Type B pancreatic cell (in vitro differentiated cells): Measurements from ENCODE around the gene GPC2. TPM values are rescaled to one million over a fixed set of nuclear protein-coding genes. Genes with fewer than 3 reads are reported as not detected.
A peak's percentile ranks its signal among the peaks of the same experiment; 100 is the strongest.
"Not testable (repeated sequence)": the region's sequence is repeated elsewhere in the genome, so short reads cannot be mapped to it uniquely, and the experiment has no call there.

Experiments used
- DNase-seq: peaks from one replicate; pipeline ENCODE4 v3.0.0; 2021; ENCODE audit warnings: mixed read lengths; ENCODE audit not compliant: unreplicated experiment; ENCODE audit errors: extremely low spot score
- H3K27ac Mint-ChIP-seq: 2 replicates; pipeline ENCODE4 v1.8.0; 2021; ENCODE audit warnings: mild to moderate bottlenecking, mixed read lengths
- H3K27me3 Mint-ChIP-seq: 2 replicates; pipeline ENCODE4 v1.8.0; 2021; ENCODE audit warnings: mixed read lengths
- H3K36me3 Mint-ChIP-seq: 2 replicates; pipeline ENCODE4 v1.8.0; 2021; ENCODE audit warnings: mixed read lengths
- H3K4me1 Mint-ChIP-seq: one replicate; pipeline ENCODE4 v1.8.0; 2021; ENCODE audit warnings: mixed read lengths; ENCODE audit not compliant: unreplicated experiment
- H3K4me3 Mint-ChIP-seq: 2 replicates; pipeline ENCODE4 v1.8.0; 2021; ENCODE audit warnings: mild to moderate bottlenecking, mixed read lengths
- H3K9me3 Mint-ChIP-seq: 2 replicates; pipeline ENCODE4 v1.8.0; 2021; ENCODE audit warnings: mixed read lengths
- total RNA-seq: library from RNA; stranded (reverse); gene quantifications from 2 replicates; pipeline ENCODE4 v1.2.1, GENCODE V29; 2021; ENCODE audit warnings: low replicate concordance
- TF ChIP-seq, protein P1 (sequence below): fragments of 200-600 bp; sonication (generic); conservative IDR thresholded peaks from 2 replicates; pipeline ENCODE4 v1.5.0; 2021; ENCODE audit warnings: antibody characterized with exemption, mild to moderate bottlenecking

Gene GPC2
- total RNA-seq, 1 donor from 2014 or later, result 53.3 TPM

DNA sequence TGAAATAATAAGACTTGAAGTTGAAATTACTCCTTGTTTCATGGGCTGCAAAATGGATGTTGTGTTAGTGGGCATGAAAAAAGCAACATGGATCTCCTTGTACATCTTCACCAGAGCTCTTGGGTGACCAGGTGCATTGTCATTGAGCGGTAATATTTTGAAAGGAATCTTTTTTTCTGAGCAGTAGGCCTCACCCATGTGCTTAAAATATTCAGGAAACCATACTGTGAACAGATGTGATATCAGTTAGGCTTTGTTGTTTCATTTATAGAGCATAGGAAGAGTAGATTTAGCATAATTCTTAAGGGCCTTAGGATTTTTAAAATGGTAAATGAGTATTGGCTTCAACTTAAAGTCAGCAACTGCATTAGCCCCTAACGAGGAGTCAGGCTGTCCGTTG lies 15.8 kb upstream of the GPC2 start:
- no peaks in the 10 kb centered on the region for H3K4me1 Mint-ChIP-seq
- DNase-seq, result no peak
- H3K4me3 Mint-ChIP-seq, result no peak overlapping the region
- H3K27ac Mint-ChIP-seq, result no peak overlapping the region
- no peaks in the 10 kb centered on the region for H3K36me3 Mint-ChIP-seq
- H3K9me3 Mint-ChIP-seq, result no peaks in the 10 kb centered on the region
- TF ChIP-seq, protein P1, sequence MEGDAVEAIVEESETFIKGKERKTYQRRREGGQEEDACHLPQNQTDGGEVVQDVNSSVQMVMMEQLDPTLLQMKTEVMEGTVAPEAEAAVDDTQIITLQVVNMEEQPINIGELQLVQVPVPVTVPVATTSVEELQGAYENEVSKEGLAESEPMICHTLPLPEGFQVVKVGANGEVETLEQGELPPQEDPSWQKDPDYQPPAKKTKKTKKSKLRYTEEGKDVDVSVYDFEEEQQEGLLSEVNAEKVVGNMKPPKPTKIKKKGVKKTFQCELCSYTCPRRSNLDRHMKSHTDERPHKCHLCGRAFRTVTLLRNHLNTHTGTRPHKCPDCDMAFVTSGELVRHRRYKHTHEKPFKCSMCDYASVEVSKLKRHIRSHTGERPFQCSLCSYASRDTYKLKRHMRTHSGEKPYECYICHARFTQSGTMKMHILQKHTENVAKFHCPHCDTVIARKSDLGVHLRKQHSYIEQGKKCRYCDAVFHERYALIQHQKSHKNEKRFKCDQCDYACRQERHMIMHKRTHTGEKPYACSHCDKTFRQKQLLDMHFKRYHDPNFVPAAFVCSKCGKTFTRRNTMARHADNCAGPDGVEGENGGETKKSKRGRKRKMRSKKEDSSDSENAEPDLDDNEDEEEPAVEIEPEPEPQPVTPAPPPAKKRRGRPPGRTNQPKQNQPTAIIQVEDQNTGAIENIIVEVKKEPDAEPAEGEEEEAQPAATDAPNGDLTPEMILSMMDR, result no peak
- peaks cover 5% of the 10 kb centered on the region for H3K27me3 Mint-ChIP-seq

- not testable (repeated sequence) for H3K4me1 Mint-ChIP-seq, H3K36me3 Mint-ChIP-seq, H3K4me3 Mint-ChIP-seq, H3K27me3 Mint-ChIP-seq, H3K9me3 Mint-ChIP-seq, DNase-seq, H3K27ac Mint-ChIP-seq
Measured at GRCh38 chr7:100192281-100192862, 15.2 kb upstream of the GPC2 start.

- H3K4me3 Mint-ChIP-seq, result no peak overlapping the region
- no peaks in the 10 kb centered on the region for H3K36me3 Mint-ChIP-seq
- no peaks in the 10 kb centered on the region for H3K27me3 Mint-ChIP-seq
Measured at GRCh38 chr7:100191775-100192174, 14.6 kb upstream of the GPC2 start.

GRCh38 chr7:100190048-100190711 lies 13.0 kb upstream of the GPC2 start:
- Mint-ChIP-seq H3K27ac (no peak overlapping the region), H3K36me3 (no peaks in the 10 kb centered on the region), H3K4me1 (no peaks in the 10 kb centered on the region), H3K4me3 (no peak overlapping the region), H3K27me3 (no peaks in the 10 kb centered on the region), H3K9me3 (no peaks in the 10 kb centered on the region)
- DNase-seq, result no peak
- TF ChIP-seq, protein P1, result peak; percentile 65

More at GRCh38 chr7:100191775-100192174, 14.6 kb upstream of the GPC2 start:
- TF ChIP-seq, protein P1, result no peak
- Mint-ChIP-seq H3K9me3 (no peaks in the 10 kb centered on the region), H3K4me1 (no peaks in the 10 kb centered on the region), H3K27ac (no peak overlapping the region)
- no peak for DNase-seq

- TF ChIP-seq, protein P1, result peak; percentile 52
- no peak for DNase-seq
- H3K4me1 Mint-ChIP-seq, result no peaks in the 10 kb centered on the region
- H3K4me3 Mint-ChIP-seq, result no peak overlapping the region
- H3K9me3 Mint-ChIP-seq, result no peaks in the 10 kb centered on the region
- H3K27ac Mint-ChIP-seq, result no peak overlapping the region
- no peaks in the 10 kb centered on the region for H3K36me3 Mint-ChIP-seq
- no peaks in the 10 kb centered on the region for H3K27me3 Mint-ChIP-seq
Measured at GRCh38 chr7:100189061-100189460, 11.9 kb upstream of the GPC2 start.

GRCh38 chr7:100185726-100186125 lies 8.5 kb upstream of the GPC2 start:
- H3K27me3 Mint-ChIP-seq, result peaks cover 17% of the 10 kb centered on the region
- no peak overlapping the region for H3K27ac Mint-ChIP-seq
- H3K36me3 Mint-ChIP-seq, result no peaks in the 10 kb centered on the region
- DNase-seq, result no peak
- no peaks in the 10 kb centered on the region for H3K4me1 Mint-ChIP-seq
- no peaks in the 10 kb centered on the region for H3K9me3 Mint-ChIP-seq
- H3K4me3 Mint-ChIP-seq, result no peak overlapping the region
- TF ChIP-seq, protein P1, result no peak

- peaks cover 23% of the 10 kb centered on the region for H3K27me3 Mint-ChIP-seq
- H3K4me3 Mint-ChIP-seq, H3K27ac Mint-ChIP-seq, DNase-seq, H3K4me1 Mint-ChIP-seq, H3K36me3 Mint-ChIP-seq, H3K9me3 Mint-ChIP-seq: not testable (repeated sequence)
Measured at GRCh38 chr7:100183090-100183489, 5.9 kb upstream of the GPC2 start.

DNA sequence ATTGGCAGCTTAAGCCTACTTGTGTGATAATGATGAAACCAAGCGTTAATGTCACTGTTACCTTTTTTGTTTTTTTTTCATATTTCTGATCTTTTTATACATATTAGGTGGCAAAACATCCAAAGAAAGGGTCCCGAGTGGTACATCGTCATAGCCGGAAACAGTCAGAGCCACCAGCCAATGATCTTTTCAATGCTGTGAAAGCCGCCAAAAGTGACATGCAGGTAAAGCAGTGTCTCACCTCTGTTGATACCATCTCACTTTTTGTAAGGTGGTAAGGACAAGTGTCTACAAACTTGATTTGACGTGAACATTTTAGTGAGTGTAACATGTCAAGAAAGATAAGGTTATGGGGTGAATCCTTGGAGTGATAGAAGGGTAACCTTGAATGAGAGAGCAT lies 5.4 kb upstream of the GPC2 start:
- H3K27ac Mint-ChIP-seq, H3K36me3 Mint-ChIP-seq, DNase-seq, H3K4me3 Mint-ChIP-seq, H3K4me1 Mint-ChIP-seq, H3K9me3 Mint-ChIP-seq: not testable (repeated sequence)
- H3K27me3 Mint-ChIP-seq, result peaks cover 23% of the 10 kb centered on the region

GRCh38 chr7:100180084-100180483 lies 2.9 kb upstream of the GPC2 start:
- H3K4me1 Mint-ChIP-seq, DNase-seq, H3K27ac Mint-ChIP-seq, H3K9me3 Mint-ChIP-seq, H3K4me3 Mint-ChIP-seq, H3K36me3 Mint-ChIP-seq: not testable (repeated sequence)
- peaks cover 23% of the 10 kb centered on the region for H3K27me3 Mint-ChIP-seq
